ENCODE data around the gene SHC4.

DNA sequence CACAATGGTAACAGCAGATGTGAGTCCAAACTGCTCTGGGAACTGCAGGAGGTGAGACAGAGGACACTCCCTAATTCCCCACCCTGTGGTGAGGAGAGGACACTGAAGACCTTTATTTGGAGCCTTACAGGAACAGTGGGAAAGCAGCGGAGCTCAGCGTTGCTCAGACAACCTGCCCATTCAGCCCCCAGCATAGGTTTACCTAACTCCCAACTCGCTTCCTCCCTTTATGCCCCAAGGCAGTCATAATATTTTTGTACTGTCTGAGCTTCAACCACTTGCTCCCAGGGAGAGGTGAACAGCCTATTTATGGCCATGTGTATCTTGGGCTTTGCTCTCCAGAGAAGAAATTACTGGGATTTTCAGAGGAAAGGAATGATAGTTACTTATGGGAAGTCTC, 34.1 kb downstream of the SHC4 start:
- no peak for TF ChIP-seq POLR2A (IDR thresholded peaks at IDR 0.05)
- TF ChIP-seq, protein P1, sequence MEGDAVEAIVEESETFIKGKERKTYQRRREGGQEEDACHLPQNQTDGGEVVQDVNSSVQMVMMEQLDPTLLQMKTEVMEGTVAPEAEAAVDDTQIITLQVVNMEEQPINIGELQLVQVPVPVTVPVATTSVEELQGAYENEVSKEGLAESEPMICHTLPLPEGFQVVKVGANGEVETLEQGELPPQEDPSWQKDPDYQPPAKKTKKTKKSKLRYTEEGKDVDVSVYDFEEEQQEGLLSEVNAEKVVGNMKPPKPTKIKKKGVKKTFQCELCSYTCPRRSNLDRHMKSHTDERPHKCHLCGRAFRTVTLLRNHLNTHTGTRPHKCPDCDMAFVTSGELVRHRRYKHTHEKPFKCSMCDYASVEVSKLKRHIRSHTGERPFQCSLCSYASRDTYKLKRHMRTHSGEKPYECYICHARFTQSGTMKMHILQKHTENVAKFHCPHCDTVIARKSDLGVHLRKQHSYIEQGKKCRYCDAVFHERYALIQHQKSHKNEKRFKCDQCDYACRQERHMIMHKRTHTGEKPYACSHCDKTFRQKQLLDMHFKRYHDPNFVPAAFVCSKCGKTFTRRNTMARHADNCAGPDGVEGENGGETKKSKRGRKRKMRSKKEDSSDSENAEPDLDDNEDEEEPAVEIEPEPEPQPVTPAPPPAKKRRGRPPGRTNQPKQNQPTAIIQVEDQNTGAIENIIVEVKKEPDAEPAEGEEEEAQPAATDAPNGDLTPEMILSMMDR (IDR thresholded peaks at IDR 0.05): no peak

Data from lower leg skin (tissue), 3 donors.